T-helper 1 cell treated with Interleukin-12 subunit alpha and Interleukin-12 subunit beta and Interleukin-4 antibody, amounts not matched to agents 30 ng/mL and 1 ng/mL, for 36 hours (primary cell): Measurements from ENCODE around the gene STK24. TPM values are rescaled to one million over a fixed set of nuclear protein-coding genes. Genes with fewer than 3 reads are reported as not detected.

Experiments used
- intact Hi-C: fragments of 100-400 bp; cut with micrococcal nuclease; formaldehyde crosslinking; loops from one replicate; pipeline ENCODE4 v1.15.1; 2024
- total RNA-seq: library from RNA; stranded (reverse); gene quantifications from 2 replicates; pipeline ENCODE4 v1.2.3, GENCODE V29; 2022

STK24 gene
- total RNA-seq, 1 donor from 2014 or later = 151 TPM

GRCh38 chr13:98582947-98583346, 6.0 kb upstream of the STK24 start:
- intact Hi-C loops = no loop called here

DNA sequence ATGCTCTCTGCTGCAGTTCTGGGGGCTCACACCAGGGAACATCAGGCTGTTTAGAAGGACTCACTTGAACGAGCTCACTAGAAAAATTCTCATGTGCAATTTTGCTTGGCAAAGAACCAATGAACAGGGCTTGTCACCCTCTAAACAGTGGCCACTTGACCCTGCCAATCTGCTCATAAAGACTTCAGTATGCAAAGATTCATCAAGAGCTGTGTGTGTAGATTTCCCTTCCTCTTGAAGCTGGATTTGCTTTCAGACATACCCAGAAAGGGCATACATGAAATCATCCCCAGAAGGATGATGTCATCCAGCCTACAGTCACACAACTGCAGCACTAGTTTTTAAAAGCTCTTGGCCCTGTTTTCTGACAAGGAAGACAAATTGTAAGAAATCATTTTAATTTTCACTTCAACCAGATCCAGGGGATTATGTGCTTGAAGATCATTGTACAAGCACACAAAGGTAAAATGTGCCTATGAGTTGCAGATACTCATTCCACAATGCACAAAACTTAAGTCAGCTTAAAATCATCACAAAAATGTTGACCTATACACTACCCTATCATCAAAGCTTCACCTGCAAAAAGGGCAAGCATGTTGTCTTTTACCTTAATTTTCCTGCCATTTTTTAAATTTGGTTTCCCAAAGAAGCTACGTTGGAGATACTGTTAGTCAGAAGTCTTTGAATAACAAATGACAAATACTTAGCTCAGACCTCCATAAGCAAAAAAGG, 5.2 kb upstream of the STK24 start:
- intact Hi-C loops = no loop called here

DNA sequence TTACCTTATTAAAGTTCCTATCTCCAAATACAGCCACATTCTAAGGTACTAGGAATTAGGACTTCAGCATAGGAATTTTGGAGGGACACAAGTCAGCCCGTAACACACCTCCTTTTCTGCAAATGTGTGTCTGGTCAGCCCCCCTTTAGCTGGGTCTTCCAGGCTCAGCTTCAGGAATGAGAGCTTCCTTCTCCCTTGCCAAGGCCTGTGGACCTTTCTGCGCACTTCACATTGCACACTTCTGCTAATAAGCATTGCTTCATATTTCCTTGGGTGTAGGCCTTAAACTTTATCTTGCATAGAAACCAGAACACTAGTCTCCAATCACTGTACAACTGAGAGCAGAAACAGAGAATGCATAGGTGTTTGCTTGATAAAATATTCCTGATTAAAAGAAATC, 4.5 kb upstream of the STK24 start:
- intact Hi-C loops = no loop called here

- intact Hi-C loops = no loop called here
These were observed 3.5 kb upstream of the STK24 start for GRCh38 chr13:98580420-98580819.

DNA sequence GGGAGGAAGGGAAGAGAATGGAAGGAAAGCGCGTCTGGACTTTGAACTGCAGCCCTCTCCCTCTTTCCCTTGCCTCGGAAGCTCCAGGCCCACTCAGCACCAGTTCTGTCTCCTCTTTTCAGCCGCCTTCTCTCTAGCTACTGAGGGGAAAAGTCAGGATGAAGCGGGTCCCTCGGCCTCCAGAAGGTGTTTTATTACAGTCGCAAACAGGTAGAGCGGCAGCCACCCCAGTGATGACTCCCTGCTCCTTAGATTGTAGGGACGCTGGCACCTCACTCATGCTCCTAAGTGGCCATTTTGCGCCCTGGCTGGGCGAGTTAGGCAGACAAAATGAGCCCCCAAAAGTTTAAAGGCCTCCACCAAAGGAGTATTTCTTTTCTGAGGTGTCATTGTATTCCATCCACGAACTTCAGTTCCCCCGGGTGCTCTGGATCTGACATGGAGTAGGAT, 954 bp upstream of the STK24 start:
- intact Hi-C loops = loop anchor here (1.0 to 10.0 kb wide), 8 partner anchors 15 to 1356 kb away; partner anchors contain the start of genes CLYBL, MBNL2 and UBAC2

DNA sequence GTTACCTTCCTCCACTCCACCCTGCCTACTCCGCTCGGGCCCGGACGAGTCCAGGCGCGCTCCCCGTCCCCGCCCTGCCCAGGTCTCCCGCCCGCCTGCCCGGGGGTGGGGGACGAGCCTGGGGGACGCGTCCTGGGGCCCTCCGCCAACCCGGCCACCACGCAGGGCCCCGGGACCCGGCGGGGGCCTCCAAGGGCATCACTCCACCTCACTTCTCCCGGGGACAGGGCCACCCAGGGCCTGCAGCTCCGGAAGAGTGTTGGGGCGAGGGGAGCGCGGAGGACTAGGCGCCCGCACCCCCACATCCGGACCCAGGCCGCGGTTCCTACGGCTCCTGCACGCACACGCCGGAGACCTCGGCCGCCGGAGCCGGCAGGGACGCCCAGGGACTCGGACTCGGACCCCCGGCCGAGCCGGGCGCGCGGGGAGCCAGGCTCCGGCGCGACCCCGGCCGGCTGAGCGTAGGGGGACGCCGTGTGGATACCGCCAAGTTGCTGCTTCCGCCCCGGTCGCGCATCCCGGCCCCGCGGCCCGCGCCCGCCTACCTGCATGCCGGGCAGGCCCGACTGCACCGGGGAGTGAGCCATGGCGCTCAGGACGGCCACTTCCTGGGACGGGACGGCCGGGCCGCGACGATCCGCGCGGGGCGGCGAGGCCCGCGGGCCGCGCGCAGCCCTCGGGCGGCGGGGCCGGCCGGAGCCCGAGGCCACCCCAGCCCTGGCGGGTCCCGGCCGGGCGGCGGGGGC, 534 bp downstream of the STK24 start:
- intact Hi-C loops = loop anchor here (2.0 to 10.0 kb wide), 7 partner anchors 14 to 1354 kb away; partner anchors contain the start of genes CLYBL, MBNL2 and UBAC2

DNA sequence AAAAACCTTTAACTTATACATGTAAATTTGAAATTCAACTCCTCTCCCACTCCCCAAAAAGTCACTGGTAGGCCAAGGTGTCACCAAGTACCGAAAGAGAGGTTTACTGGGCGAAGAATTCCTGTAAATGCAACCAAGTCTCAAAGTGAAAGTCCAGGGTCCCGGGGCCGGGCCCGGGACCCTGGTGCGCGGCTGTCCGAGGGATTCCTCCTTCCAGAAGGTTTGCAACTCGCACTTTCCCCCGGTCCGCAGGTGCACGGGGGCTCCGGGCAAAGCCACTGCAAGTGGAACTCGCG, 1.1 kb downstream of the STK24 start:
- intact Hi-C loops = loop anchor here (1.0 to 10.0 kb wide), 10 partner anchors 9 to 1354 kb away; partner anchors contain the start of genes CLYBL, MBNL2 and UBAC2

GRCh38 chr13:98575009-98575903, 1.7 kb downstream of the STK24 start:
- intact Hi-C loops = loop anchor here (1.0 to 10.0 kb wide), 7 partner anchors 8 to 1353 kb away; partner anchors contain the start of genes CLYBL, MBNL2 and UBAC2

DNA sequence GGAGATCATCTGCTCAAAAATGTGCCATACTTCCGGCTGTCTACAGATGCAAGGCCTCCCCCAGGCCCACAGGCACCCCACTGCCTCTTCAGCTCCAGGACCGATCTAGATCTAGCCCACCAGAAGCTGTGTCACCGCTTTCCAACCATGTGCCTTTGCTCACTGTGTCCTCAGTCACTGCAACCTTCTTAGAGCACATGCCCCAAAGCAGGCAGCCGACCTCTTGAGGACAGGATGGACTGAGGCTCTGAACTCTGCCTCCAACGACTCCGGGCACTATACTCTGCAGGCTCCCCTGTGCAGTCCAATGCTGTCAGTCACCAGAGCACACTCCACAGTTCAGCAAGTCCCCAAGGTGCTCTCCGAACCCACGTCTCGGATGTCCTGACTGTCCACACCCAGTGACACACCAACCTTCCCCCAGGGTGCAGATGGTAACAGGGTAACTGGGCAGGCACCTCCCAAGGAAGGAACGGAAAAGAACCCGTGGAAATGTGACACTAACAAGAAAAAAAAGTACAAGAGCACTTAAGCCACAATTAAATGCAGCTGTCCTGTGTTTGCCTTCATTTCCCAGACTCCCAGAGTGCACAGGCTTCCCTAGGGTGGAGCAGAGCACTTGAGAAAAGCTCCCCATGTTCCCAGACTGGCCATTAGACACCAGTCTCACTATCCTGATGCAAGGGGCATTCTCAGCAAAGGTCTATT, 4.8 kb downstream of the STK24 start:
- intact Hi-C loops = loop anchor here (1.0 to 10.0 kb wide), 7 partner anchors 29 to 1033 kb away; partner anchors contain the start of gene CLYBL

- intact Hi-C loops = loop anchor here (1.0 to 10.0 kb wide), 7 partner anchors 28 to 1034 kb away; partner anchors contain the start of gene CLYBL
These were observed 6.0 kb downstream of the STK24 start for GRCh38 chr13:98570929-98571372.

- intact Hi-C loops = loop anchor here (2.0 to 10.0 kb wide), 5 partner anchors 593 to 1035 kb away; partner anchors contain the start of gene CLYBL
These were observed 7.2 kb downstream of the STK24 start for GRCh38 chr13:98569494-98570367.

GRCh38 chr13:98568918-98569317, 8.0 kb downstream of the STK24 start:
- intact Hi-C loops = no loop called here

GRCh38 chr13:98567140-98567539, 9.8 kb downstream of the STK24 start:
- intact Hi-C loops = loop anchor here (1.0 kb wide), 1 partner anchor 8 kb away; no protein-coding TSS in a partner anchor

GRCh38 chr13:98565726-98566565, 11.0 kb downstream of the STK24 start:
- intact Hi-C loops = no loop called here

DNA sequence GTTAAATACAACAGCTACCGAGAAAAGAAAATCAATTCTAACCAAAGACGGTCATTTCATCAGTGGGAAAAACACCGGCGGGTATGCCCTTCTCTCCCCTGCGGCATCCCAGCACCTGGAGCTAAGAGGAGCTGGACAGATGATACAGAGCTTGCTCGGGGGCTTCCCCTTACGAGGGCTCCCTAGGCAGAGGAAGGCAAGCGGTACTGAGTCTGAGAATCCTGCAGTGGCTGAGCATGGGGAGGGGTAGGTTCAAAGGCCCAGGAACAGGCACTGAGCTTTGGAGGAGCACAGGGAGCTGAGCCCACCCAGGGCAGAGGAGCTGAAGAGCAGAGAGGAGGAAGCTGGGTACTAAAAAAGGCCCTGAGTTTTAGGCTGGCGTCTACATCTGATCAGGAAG, 12.7 kb downstream of the STK24 start:
- intact Hi-C loops = no loop called here

DNA sequence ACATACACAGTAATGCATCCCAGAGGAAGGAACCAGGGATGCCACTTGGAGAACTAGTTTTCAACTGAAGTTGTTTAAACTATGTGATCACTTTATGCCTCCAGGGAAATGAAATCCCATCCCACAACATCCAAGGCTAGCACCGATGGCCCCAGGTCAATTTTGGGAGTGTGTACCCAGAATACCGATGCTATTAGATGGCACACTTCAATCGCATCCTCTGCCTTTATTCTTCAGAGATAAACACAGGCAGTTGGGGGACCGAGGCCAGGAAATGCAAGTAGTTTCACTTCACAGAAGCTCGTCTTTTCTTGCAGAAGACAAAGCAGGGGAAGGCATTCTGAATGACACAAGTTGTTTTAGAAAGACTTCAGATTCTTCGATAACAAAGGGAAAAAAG, 13.8 kb downstream of the STK24 start:
- intact Hi-C loops = loop anchor here (1.0 to 2.0 kb wide), 6 partner anchors 13 to 87 kb away; partner anchors contain the start of gene STK24

DNA sequence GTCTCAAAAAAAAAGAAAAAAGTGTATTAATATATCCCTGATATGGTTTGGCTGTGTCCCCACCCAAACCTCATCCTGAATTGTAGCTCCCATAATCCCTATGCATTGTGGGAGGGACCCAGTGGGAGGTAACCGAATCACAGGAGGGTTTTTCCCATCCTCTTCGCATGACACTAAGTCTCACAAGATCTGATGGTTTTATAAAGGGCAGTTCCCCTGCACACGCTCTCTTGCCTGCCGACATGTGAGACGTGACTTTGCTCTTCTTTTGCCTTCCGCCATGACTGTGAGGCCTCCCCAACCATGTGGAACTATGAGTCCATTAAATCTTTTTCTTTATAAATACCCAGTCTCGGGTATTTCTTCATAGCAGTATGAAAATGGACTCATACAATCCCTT, 17.7 kb downstream of the STK24 start:
- intact Hi-C loops = no loop called here
